Brain microvascular endothelial cell (primary cell): ENCODE measurements around the gene PIGP.
"Not testable (repeated sequence)": the region's sequence is repeated elsewhere in the genome, so short reads cannot be mapped to it uniquely, and the experiment has no call there.

ENCODE experiments used
- DNase-seq: peaks from one replicate; pipeline ENCODE4 v3.0.0-alpha.2; 2020
- H3K27ac ChIP-seq: fragments of 250-450 bp; sonication (Bioruptor Pico); 2 replicates; pipeline ENCODE4 v1.5.1; 2020; ENCODE audit warnings: mild to moderate bottlenecking, moderate library complexity
- H3K27me3 ChIP-seq: fragments of 250-450 bp; sonication (Bioruptor Pico); replicated peaks from 2 replicates; pipeline ENCODE4 v1.5.1; 2020; ENCODE audit warnings: mild to moderate bottlenecking
- H3K36me3 ChIP-seq: fragments of 250-450 bp; sonication (Bioruptor Pico); replicated peaks from 2 replicates; pipeline ENCODE4 v1.5.1; 2020; ENCODE audit warnings: mild to moderate bottlenecking
- H3K4me3 ChIP-seq: 2 replicates; pipeline ENCODE4 v1.5.1; 2011; ENCODE audit warnings: low read depth, mild to moderate bottlenecking, control low read depth, low read length, moderate library complexity
- in situ Hi-C: cut with HindIII; loops from 2 replicates; pipeline ENCODE4 v1.10.0; 2017; ENCODE audit warnings: low sequenced_read_pairs, low pct_ligation_motif_present
- TF ChIP-seq, protein P1 (sequence below): IDR thresholded peaks from 2 replicates; pipeline ENCODE4 v1.5.1; 2011; ENCODE audit warnings: low read depth, mild to moderate bottlenecking, moderate library complexity, low read length, control low read depth, inconsistent platforms; ENCODE audit errors: missing control alignments

The PIGP gene

DNA sequence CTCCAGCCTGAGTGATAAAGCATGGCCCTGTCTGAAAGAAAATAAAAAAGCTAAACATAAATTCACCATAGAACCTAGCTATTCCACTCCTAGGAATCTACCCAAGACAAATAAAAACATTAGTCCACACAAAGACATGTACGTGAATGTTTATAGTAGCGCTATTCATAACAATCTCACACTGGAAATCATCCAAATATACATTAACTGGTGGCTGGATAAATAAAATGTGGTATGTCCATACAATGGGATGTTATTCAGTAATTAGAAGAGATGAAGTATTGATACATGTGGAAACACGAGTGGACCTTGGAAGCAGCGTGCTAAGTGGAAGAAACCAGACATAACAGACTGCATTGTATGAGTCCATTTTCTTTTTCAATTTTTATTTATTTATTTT lies 36.7 kb downstream of the PIGP start:
- H3K4me3 ChIP-seq: no peak overlapping the region
- H3K36me3 ChIP-seq: no peaks in the 10 kb centered on the region
- no peaks in the 10 kb centered on the region for H3K27me3 ChIP-seq
- in situ Hi-C loops: no loop called here
- DNase-seq: no peak
- TF ChIP-seq, protein P1, sequence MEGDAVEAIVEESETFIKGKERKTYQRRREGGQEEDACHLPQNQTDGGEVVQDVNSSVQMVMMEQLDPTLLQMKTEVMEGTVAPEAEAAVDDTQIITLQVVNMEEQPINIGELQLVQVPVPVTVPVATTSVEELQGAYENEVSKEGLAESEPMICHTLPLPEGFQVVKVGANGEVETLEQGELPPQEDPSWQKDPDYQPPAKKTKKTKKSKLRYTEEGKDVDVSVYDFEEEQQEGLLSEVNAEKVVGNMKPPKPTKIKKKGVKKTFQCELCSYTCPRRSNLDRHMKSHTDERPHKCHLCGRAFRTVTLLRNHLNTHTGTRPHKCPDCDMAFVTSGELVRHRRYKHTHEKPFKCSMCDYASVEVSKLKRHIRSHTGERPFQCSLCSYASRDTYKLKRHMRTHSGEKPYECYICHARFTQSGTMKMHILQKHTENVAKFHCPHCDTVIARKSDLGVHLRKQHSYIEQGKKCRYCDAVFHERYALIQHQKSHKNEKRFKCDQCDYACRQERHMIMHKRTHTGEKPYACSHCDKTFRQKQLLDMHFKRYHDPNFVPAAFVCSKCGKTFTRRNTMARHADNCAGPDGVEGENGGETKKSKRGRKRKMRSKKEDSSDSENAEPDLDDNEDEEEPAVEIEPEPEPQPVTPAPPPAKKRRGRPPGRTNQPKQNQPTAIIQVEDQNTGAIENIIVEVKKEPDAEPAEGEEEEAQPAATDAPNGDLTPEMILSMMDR: no peak
- no peak overlapping the region for H3K27ac ChIP-seq

DNA sequence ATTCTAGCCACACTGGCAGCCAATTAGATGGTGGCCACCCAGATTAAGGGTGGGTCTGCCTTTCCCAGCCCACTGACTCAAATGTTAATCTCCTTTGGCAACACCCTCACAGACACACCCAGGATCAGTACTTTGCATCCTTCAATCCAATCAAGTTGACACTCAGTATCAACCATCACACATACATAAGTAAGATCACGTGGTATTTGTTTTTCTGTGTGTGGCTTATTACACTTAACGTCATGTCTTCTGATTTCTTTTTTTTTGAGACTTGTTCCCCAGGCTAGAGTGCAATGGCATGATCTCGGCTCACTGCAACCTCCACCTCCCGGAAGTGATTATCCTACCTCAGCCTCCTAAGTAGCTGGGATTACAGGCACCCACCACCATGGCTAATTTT lies 38.5 kb downstream of the PIGP start:
- H3K36me3 ChIP-seq, H3K27me3 ChIP-seq, in situ Hi-C loops, H3K27ac ChIP-seq, DNase-seq, H3K4me3 ChIP-seq: not testable (repeated sequence)

DNA sequence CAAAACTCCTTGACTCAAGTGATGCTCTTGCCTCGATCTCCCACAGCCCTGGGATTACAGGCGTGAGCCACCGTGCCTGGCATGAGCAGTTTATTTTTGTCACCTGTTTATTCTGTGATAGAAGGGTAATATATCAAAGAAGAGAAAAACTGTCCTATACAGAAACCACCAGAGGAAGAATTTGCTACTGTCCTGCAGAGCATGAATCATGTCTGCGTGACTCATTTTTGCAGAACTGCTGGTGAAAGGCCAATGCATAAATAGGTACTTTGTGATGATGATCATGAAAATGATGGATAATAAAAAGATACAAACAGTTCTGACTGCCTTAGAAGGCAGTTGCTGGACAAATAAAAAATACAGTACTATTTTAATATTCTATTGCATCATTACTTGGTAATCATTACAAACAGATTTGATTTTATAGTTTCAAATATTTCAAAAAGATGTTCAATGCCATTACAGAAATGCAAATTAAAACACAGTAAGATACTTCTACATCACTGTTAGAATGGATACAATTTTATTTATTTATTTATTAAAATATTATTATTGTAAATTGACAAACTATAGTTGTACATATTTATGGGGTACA lies 39.9 kb downstream of the PIGP start:
- Histone ChIP-seq H3K27me3 (no peaks in the 10 kb centered on the region), H3K36me3 (no peaks in the 10 kb centered on the region), H3K27ac (no peak overlapping the region), H3K4me3 (no peak overlapping the region)
- in situ Hi-C loops: no loop called here
- TF ChIP-seq, protein P1: no peak
- peak; percentile 76 for DNase-seq

DNA sequence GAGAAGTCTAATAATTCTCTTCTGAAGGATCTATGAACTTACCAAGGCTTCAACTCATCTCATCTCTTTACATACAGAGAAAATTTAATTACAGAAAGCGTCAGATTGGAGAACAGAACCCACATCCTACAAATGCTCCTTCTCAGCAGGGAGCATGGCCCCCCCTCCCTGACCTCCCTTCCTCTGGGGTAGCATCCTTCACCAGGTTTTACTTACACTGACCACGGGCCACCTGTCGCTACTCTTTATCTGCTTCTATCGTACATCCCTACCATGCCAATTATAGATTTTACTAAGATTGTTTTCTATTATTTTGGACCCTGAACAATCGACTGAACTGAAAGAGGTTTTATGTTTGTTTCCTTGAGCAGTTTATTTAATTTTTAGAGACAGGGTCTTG lies 40.6 kb downstream of the PIGP start:
- in situ Hi-C loops: no loop called here
- Histone ChIP-seq H3K27ac (no peak overlapping the region), H3K27me3 (no peaks in the 10 kb centered on the region), H3K36me3 (no peaks in the 10 kb centered on the region), H3K4me3 (no peak overlapping the region)
- DNase-seq: no peak
- TF ChIP-seq, protein P1: no peak

DNA sequence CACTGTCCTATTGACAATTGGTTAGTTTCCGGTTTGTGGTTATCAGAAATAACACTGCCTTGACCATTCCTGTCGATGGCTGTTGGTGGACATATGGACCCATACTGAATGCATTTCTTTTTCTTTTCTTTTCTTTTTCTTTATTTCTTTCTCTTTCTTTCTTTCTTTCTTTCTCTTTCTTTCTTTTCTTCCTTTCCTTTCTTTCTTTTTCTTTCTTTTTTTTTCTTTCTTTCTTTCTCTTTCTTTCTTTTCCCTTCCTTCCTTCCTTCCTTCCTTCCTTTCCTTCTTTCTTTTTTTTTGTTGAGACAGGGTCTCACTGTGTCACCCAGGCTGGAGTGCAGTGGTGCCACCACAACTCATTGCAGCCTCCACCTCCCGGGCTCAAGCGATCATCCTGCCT lies 42.0 kb downstream of the PIGP start:
- H3K4me3 ChIP-seq: no peak overlapping the region
- TF ChIP-seq, protein P1: no peak
- in situ Hi-C loops: no loop called here
- DNase-seq: no peak
- H3K27me3 ChIP-seq: no peaks in the 10 kb centered on the region
- H3K36me3 ChIP-seq: no peaks in the 10 kb centered on the region
- no peak overlapping the region for H3K27ac ChIP-seq

DNA sequence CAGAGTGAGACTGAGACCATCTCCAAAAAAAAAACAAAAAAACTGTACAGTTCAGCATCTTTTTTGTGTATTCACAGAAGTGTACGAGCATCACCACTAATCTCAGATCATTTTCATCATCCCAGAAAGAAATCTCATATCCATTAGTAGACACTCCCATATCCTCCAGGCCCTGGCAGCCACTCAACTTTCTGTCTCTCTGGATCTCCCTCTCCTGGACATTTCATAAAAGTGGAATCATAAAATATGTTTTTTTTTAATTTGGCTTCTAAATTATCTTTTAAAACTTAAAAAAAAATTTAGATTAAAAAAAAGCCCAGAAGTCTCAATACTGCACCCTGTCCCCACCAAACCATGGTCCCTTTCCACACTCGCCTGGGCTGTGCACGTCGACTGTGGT lies 44.3 kb downstream of the PIGP start:
- no peaks in the 10 kb centered on the region for H3K36me3 ChIP-seq
- DNase-seq: no peak
- TF ChIP-seq, protein P1: peak; percentile 21
- no peaks in the 10 kb centered on the region for H3K27me3 ChIP-seq
- no peak overlapping the region for H3K27ac ChIP-seq
- H3K4me3 ChIP-seq: no peak overlapping the region
- in situ Hi-C loops: no loop called here
